GM18870 (cell line): ENCODE measurements around the gene ARL9.
A peak's percentile ranks its signal among the peaks of the same experiment; 100 is the strongest.

Experiments used
- ATAC-seq: cut with Tn5 transposase; IDR thresholded peaks from one replicate; pipeline ENCODE4 v1.9.1; 2021; ENCODE audit warnings: moderate library complexity; ENCODE audit not compliant: unreplicated experiment

ARL9 gene

DNA sequence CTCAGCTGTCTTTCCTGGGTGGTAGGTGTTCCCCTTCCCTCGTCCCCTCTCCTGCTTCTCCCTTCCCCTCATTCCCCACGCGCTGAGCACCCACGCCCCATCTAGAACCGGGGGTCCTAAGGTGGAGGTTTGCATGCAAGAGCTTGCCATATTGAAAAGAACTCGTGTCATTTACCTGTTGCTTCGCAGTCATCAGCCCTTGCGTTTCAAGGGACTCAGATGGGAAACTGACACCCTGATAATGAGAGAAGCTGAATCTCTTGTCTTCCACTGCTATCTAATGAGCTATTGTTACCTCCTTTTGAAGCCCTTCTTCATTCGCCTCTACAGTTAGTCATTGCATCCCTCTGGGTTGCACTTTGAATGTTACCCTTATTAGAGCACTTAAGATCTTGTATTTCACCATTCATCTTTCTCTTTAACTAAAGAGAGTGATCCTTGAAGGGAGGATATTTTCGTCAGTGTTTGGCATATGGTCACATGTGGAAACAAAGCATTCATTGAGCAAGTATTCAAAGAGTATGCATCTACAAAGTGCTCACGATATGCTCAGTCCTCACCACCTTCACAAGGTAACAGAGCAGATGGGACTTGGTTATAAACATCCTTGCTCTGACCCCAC is 25.7 kb downstream of the ARL9 start:
- no peak for ATAC-seq

DNA sequence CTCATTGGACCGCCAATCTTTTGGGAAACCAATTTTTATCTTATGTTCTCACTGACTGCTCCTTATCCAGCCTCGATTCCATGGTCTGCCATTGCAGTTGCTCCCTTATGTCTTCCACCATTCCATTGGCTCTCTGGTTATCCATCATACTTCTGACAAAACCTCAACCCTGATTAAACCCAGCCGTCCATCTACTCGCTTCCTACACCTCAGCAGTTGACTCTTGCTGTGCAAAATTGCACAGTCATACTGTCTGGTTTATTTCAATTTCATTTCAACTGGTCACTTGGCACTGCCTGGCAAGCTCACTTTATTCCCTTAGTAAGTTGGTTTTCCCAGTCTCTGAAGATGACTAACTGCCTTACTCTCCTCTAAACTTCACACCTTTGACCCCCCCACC is 26.2 kb downstream of the ARL9 start:
- ATAC-seq = no peak

DNA sequence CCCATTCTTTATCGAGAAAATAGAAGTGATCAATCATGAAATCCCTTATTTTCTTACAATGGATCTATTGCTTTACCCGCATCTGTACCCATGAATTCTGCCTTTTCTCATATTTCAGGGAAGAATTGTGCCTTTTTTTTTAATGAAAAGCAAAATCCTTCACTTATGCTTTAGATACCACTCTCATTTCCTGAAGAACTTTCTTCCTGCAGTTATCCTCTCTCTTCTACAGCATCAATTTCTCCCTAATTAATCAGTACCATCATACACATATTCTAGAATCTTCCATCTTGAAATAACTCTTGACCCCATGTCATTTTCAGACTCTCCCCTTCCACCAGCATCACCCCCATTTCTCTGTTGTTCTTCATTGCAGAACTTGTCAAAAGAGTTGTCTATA is 26.6 kb downstream of the ARL9 start:
- ATAC-seq = no peak

DNA sequence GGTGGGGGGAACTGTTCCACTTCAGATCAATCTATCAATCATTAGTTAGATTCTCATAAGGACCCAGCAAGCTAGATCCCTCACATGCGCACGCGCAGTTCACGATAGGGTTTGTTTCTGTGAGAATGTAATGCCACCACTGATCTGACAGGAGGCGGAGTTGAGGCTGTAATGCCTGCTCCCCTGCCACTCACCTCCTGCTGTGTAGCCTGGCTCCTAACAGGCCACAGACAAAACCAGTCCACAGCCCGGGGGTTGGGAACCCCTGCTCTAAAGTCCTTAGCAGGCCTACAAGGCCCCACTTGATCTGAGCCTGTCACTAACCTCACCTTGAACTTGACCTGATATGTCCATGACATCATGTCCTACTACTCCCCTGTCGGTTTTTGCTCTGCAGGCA is 30.3 kb downstream of the ARL9 start:
- no peak for ATAC-seq

DNA sequence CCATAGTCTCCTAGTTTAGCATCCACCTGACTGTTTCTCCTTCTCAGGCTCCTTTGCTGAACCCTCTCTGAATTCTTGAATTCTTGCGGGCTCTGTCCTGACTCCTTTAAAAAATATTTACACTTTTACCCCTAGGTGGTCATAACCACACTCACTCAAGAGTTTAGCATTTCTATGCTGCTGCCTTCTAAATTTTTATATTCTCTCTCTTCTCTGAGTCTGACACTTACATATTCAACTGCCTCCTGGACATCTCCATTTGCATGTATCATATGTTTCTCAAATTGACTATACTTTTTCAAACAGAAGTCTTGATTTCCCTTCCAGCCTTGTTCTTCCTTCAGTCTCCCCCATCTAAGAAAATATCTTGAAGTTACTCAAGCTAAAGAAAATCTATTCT is 31.6 kb downstream of the ARL9 start:
- no peak for ATAC-seq

DNA sequence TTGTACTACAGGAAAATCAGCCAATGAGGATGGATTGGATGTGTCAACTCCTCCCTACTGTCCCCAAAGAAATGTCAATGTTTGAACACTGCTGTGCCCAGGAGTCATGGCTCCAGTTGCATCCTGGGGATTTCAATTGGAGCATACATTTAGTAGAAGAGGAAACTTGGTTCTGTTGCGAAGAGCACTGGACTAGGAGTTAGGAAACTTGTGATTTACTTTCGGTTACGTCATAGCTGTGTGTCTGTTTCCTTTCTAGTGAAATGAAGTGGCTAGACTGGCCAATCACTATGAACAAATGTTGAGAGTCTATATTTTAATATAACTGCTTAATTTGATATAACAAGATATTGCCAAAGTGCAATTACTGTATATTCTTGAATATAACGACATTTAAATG is 35.2 kb downstream of the ARL9 start:
- no peak for ATAC-seq

DNA sequence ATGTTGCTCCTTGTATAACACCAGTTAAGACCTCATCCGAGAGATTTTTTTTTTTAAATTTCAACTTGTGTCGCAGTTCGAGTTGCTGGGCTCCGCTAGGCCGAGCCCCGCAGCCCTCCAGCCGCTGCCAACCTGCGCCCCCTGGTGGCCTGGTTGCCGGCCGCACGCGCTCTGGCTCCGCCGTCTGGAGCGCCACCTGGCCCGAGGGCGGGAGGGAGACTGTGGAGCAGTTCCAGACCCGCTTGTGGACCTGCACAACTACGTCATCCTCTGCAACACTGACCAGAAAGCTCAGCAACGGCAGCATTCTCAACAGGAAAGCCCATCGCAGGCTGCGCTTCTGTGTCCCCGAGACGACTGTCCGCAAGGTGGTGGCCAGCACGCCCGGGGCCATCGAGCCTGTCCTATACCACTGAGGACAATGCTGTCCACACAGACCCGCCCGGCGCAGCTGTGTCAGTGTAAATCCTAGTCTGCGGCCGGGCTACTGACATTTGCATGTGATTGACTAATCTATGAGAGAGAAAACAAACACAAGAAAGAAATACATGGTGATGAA is 39.1 kb downstream of the ARL9 start:
- ATAC-seq = peak; percentile 83

DNA sequence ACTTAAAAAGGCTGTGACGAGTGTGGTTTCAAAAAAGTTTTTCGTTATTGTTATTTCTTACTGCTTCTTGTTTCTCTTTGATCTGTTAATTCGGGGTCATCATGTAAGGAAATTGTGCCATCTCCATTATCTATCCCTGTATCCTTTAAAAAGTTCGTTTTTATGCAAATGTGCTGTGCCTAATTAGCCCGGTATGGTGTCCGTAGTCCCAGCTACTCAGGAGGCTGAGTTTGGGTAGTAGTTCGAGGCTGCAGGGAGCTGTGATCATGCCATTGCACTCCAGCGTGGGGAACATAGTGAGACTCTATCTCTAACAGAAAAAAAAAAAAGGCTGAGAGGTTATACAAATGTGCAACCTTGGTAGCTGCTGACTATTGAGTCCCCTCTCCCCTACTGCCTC is 45.1 kb downstream of the ARL9 start:
- ATAC-seq = no peak

DNA sequence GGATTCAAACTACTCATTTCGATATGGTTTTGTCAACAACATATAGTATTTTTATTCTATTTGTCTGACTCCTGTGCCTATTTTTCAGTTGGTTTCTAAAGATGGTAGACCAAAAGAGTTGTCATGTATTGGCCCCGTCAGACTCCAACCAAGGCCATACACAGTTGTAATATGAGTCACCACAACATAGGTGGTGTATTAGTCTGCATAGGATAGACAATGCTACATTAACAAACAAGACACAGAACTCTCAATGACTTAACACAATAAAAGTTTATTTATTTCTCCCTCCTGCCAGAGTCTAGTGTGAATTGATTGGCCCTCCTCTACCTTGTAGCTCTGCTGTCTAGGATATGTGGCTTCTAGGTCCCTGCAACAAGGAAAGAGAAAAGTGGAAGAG is 45.9 kb downstream of the ARL9 start:
- ATAC-seq = no peak

DNA sequence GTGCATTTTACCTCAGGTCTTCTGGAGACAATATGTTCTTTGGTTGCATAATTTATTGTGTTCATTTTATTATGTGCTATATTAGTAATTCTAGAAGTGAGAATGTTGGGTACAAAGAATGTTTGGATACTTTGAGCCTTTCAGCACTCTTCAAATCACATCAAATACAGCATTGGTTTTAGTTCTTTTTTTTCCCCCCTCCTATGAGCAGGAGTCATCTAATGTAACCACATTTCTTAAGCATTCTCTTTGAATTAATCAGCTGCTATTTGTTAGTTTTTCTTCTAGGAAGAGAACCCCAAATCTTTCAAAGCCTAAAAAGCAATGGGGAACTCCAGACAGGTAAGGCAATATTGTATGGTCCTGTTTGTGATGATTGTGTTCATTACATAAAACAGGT is 46.7 kb downstream of the ARL9 start:
- ATAC-seq = no peak

DNA sequence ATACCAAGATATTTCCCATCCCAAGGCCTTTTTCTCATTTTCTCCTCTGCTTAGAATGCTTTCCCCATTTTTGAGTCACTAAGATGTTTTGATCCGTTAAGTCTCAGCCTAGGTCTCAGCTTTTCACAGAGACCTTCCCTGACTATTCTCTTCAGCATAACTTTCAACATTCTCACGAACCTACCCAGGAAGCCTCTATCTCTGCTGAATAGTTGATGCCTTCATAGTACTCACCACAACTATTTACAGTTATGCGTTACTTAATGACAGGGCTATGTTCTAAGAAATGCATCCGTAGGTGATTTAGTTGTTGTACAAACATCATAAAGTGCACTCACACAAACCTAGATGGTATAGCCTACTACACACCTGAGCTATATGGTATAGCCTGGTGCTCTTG is 64.5 kb downstream of the ARL9 start:
- ATAC-seq = no peak
